ENCODE measurements around the gene CYP20A1. TPM values are rescaled to one million over a fixed set of nuclear protein-coding genes. Genes with fewer than 3 reads are reported as not detected.

Gene CYP20A1
- total RNA-seq, 4 donors from 2014 or later, result 23.7 to 33.8 (median 29.7) TPM

DNA sequence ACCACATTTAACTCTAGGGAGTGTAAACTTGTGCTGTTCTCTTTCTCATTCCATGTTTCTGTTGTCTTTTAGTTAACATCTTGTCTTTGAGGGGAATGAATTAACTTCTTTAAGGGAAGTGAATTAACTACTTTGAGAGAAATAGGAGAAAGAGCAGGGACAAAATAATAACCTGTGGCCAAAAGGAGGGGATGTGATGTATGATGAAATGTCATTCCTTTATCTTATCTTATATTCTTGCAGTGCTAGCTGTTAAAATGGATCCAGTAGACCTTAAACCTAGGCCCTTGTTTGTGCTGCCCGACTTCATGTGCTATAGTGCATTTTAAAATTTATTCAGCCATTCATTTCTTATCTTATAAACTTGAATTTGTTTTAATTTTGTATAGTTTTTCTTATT lies 107.8 kb downstream of the CYP20A1 start:
- Histone ChIP-seq H3K27me3 (no peaks in the 10 kb centered on the region), H3K4me1 (peaks cover 2 to 13% (median 8%) of the 10 kb centered on the region in 4 donors), H3K4me3 (no peak overlapping the region), H3K36me3 (peaks cover 0 to 11% (median 4%) of the 10 kb centered on the region in 4 donors), H3K27ac (replicated peaks in 1 of 4) (no peak overlapping the region), H3K9me3 (no peaks in the 10 kb centered on the region)
- WGBS, result 92% methylated on average over 1 of the region's 1 CpG
- no peak for DNase-seq (ENCODE audit: extremely low spot score)
- intact Hi-C loops (cut with DNase I), result no loop called here
- TF ChIP-seq POLR2AphosphoS5 (IDR thresholded peaks at IDR 0.05) (no peak), EP300 (IDR thresholded peaks at IDR 0.05) (no peak), POLR2A (IDR thresholded peaks at IDR 0.05; ENCODE audit: low read depth) (no peak)
- TF ChIP-seq, protein P1, sequence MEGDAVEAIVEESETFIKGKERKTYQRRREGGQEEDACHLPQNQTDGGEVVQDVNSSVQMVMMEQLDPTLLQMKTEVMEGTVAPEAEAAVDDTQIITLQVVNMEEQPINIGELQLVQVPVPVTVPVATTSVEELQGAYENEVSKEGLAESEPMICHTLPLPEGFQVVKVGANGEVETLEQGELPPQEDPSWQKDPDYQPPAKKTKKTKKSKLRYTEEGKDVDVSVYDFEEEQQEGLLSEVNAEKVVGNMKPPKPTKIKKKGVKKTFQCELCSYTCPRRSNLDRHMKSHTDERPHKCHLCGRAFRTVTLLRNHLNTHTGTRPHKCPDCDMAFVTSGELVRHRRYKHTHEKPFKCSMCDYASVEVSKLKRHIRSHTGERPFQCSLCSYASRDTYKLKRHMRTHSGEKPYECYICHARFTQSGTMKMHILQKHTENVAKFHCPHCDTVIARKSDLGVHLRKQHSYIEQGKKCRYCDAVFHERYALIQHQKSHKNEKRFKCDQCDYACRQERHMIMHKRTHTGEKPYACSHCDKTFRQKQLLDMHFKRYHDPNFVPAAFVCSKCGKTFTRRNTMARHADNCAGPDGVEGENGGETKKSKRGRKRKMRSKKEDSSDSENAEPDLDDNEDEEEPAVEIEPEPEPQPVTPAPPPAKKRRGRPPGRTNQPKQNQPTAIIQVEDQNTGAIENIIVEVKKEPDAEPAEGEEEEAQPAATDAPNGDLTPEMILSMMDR (IDR thresholded peaks at IDR 0.05), result no peak

- Histone ChIP-seq H3K4me1 (peaks cover 0 to 7% (median 3%) of the 10 kb centered on the region in 4 donors), H3K27ac (replicated peaks in 1 of 4) (no peak overlapping the region), H3K36me3 (peaks cover 0 to 11% (median 4%) of the 10 kb centered on the region in 4 donors), H3K4me3 (no peak overlapping the region), H3K27me3 (no peaks in the 10 kb centered on the region), H3K9me3 (no peaks in the 10 kb centered on the region)
- no peak for TF ChIP-seq POLR2A (IDR thresholded peaks at IDR 0.05; ENCODE audit: low read depth)
- no peak for TF ChIP-seq EP300 (IDR thresholded peaks at IDR 0.05)
- TF ChIP-seq, protein P1 (IDR thresholded peaks at IDR 0.05), result no peak
- TF ChIP-seq POLR2AphosphoS5 (IDR thresholded peaks at IDR 0.05), result no peak
- WGBS, result 75% methylated on average over 4 of the region's 4 CpGs
- DNase-seq (ENCODE audit: extremely low spot score), result no peak
- intact Hi-C loops (cut with DNase I), result no loop called here
Observed at GRCh38 chr2:203347375-203347774, 108.6 kb downstream of the CYP20A1 start.

- intact Hi-C loops (cut with DNase I), result no loop called here
- H3K27ac ChIP-seq (replicated peaks in 1 of 4), result no peak overlapping the region
- peaks cover 0 to 4% (median 0%) of the 10 kb centered on the region in 4 donors for H3K36me3 ChIP-seq
- H3K4me1 ChIP-seq, result peaks cover 0 to 2% (median 0%) of the 10 kb centered on the region in 4 donors
- no peaks in the 10 kb centered on the region for H3K27me3 ChIP-seq
- no peak for DNase-seq (ENCODE audit: extremely low spot score)
- no peaks in the 10 kb centered on the region for H3K9me3 ChIP-seq
- no peak for TF ChIP-seq POLR2A (IDR thresholded peaks at IDR 0.05; ENCODE audit: low read depth)
- 98% methylated on average over 5 of the region's 5 CpGs for WGBS
- no peak overlapping the region for H3K4me3 ChIP-seq
Observed at GRCh38 chr2:203352604-203353255, 113.9 kb downstream of the CYP20A1 start.

DNA sequence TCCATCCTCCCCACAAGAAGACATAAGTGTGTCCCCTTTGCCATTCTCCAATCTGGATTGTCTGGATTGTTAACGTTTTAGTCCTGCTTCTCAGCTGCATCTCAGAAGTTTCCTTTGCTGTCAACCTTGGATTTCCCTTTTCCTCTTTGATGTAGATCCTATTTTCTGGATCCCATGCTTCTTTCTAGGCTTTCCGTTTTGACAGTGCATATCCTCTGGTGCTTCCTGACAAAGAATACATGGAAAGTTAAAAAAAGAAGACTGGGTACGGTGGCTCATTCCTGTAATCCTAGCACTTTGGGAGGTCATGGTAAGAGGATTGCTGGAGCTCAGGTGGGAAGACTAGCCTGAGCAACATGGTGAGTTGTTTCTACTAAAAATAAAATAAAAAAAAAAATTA lies 116.1 kb downstream of the CYP20A1 start:
- intact Hi-C loops (cut with DNase I), result no loop called here
- H3K27me3 ChIP-seq, result no peaks in the 10 kb centered on the region

More for the DNA sequence above, 116.1 kb downstream of the CYP20A1 start:
- TF ChIP-seq POLR2A (IDR thresholded peaks at IDR 0.05; ENCODE audit: low read depth) (no peak), POLR2AphosphoS5 (IDR thresholded peaks at IDR 0.05) (no peak), EP300 (IDR thresholded peaks at IDR 0.05) (no peak)
- TF ChIP-seq, protein P1 (IDR thresholded peaks at IDR 0.05), result no peak
- no peak for DNase-seq (ENCODE audit: extremely low spot score)
- Histone ChIP-seq H3K27ac (replicated peaks in 1 of 4) (no peak overlapping the region), H3K4me3 (no peak overlapping the region), H3K4me1 (no peaks in the 10 kb centered on the region), H3K9me3 (no peaks in the 10 kb centered on the region), H3K36me3 (peaks cover 0 to 4% (median 0%) of the 10 kb centered on the region in 4 donors)
- WGBS, result 75% methylated on average over 3 of the region's 3 CpGs

Small RNAs within 50 kb of the gene (small RNA-seq; reads per million reads assigned to genes)
- gene RN7SL670P, result 0 reads per million in 3 donors

Other genes starting within 250 kb of the CYP20A1 start
- 10 to 100 TPM; 20.5 to 24.1 (median 23.1) TPM for gene NBEAL1, start 224.1 kb upstream of the CYP20A1 start, total RNA-seq
- gene ABI2, start 89.4 kb downstream of the CYP20A1 start, total RNA-seq, result 10 to 100 TPM; 38.8 to 63.2 (median 45.0) TPM

Measured in esophagus muscularis mucosa (tissue), 4 donors.